Measurements from ENCODE around the gene TAS2R41. TPM values are rescaled to one million over a fixed set of nuclear protein-coding genes. Genes with fewer than 3 reads are reported as not detected.

The TAS2R41 gene
- total and polyA plus RNA-seq, 2 donors from 2014 or later, result not detected

GRCh38 chr7:143492799-143493739 lies 15.4 kb downstream of the TAS2R41 start:
- intact Hi-C loops (cut with DNase I), result no loop called here
- H3K27ac ChIP-seq (ENCODE audit: low read depth in 2 of 2, low read length in 2 of 2), result no peak overlapping the region
- FAIRE-seq, result no peak

DNA sequence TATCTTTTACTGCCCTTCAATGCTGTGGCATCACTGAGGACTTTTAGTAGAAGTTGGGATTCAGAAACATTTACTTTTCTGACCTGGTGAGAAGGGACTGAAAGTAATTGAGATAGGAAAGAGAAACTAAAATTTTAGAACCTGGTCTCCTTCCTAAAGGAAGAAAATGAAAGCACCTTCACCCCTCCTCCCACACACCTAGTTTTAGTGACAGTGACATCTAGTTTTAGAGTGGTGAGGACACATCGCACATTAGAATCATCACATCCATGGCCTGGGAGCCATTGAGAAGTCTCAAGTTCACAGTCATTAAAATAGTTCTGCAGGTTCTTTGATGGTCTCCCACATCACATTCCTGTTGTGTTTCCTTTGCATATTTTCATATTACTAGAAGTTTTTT lies 16.1 kb downstream of the TAS2R41 start:
- no peaks in the 10 kb centered on the region for H3K4me1 ChIP-seq (ENCODE audit: control insufficient read depth in 2 of 3, insufficient read depth in 2 of 3, low read depth in 1 of 3, low read length in 3 of 3)
- no peak for FAIRE-seq
- DNase-seq, result no peak
- no peak overlapping the region for H3K4me3 ChIP-seq (ENCODE audit: low read length in 3 of 3)
- TF ChIP-seq, protein P1, sequence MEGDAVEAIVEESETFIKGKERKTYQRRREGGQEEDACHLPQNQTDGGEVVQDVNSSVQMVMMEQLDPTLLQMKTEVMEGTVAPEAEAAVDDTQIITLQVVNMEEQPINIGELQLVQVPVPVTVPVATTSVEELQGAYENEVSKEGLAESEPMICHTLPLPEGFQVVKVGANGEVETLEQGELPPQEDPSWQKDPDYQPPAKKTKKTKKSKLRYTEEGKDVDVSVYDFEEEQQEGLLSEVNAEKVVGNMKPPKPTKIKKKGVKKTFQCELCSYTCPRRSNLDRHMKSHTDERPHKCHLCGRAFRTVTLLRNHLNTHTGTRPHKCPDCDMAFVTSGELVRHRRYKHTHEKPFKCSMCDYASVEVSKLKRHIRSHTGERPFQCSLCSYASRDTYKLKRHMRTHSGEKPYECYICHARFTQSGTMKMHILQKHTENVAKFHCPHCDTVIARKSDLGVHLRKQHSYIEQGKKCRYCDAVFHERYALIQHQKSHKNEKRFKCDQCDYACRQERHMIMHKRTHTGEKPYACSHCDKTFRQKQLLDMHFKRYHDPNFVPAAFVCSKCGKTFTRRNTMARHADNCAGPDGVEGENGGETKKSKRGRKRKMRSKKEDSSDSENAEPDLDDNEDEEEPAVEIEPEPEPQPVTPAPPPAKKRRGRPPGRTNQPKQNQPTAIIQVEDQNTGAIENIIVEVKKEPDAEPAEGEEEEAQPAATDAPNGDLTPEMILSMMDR (IDR thresholded peaks at IDR 0.05; ENCODE audit: borderline replicate concordance, extremely low read depth, insufficient read depth), result no peak
- H3K27ac ChIP-seq (ENCODE audit: low read depth in 2 of 2, low read length in 2 of 2), result no peak overlapping the region
- no peak overlapping the region for H3K9ac ChIP-seq (ENCODE audit: low read length in 3 of 3)
- no peaks in the 10 kb centered on the region for H3K27me3 ChIP-seq (ENCODE audit: control insufficient read depth, insufficient read depth, low read length)
- no peaks in the 10 kb centered on the region for H3K9me3 ChIP-seq (ENCODE audit: control insufficient read depth in 2 of 3, insufficient read depth in 1 of 3, low read length in 3 of 3)
- intact Hi-C loops (cut with DNase I), result no loop called here
- H3K36me3 ChIP-seq (ENCODE audit: control insufficient read depth in 2 of 3, insufficient read depth in 3 of 3, low read length in 3 of 3), result no peaks in the 10 kb centered on the region

More at GRCh38 chr7:143492799-143493739, 15.4 kb downstream of the TAS2R41 start:
- Histone ChIP-seq H3K9ac (ENCODE audit: low read length in 3 of 3) (no peak overlapping the region), H3K4me3 (ENCODE audit: low read length in 3 of 3) (no peak overlapping the region), H3K27me3 (ENCODE audit: control insufficient read depth, insufficient read depth, low read length) (no peaks in the 10 kb centered on the region), H3K9me3 (ENCODE audit: control insufficient read depth in 2 of 3, insufficient read depth in 1 of 3, low read length in 3 of 3) (no peaks in the 10 kb centered on the region), H3K36me3 (ENCODE audit: control insufficient read depth in 2 of 3, insufficient read depth in 3 of 3, low read length in 3 of 3) (no peaks in the 10 kb centered on the region), H3K4me1 (ENCODE audit: control insufficient read depth in 2 of 3, insufficient read depth in 2 of 3, low read depth in 1 of 3, low read length in 3 of 3) (no peaks in the 10 kb centered on the region)
- TF ChIP-seq, protein P1 (IDR thresholded peaks at IDR 0.05; ENCODE audit: borderline replicate concordance, extremely low read depth, insufficient read depth), result no peak
- DNase-seq, result no peak

DNA sequence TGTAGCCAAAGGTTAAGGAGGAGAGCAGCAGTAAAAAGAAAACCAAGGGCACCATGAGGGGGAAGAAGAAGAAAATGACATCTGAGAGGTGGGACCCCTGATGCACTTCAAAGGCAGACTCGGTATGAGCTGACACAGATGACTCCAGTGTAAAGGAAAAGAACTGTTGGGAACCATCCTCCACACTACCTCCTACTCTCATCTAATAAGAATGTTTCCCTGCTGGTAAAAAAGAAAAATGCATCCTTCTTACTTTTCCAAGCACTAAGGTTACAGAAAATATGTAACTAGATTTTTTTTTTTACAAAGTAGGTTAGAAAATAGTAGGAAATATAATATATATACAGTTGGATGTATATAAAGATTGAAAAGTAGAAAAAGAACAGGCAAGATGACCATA lies 16.9 kb downstream of the TAS2R41 start:
- intact Hi-C loops (cut with DNase I), result no loop called here
- H3K27ac ChIP-seq (ENCODE audit: low read depth in 2 of 2, low read length in 2 of 2), result no peak overlapping the region
- no peaks in the 10 kb centered on the region for H3K27me3 ChIP-seq (ENCODE audit: control insufficient read depth, insufficient read depth, low read length)
- no peak overlapping the region for H3K9ac ChIP-seq (ENCODE audit: low read length in 3 of 3)
- no peak for DNase-seq
- H3K4me1 ChIP-seq (ENCODE audit: control insufficient read depth in 2 of 3, insufficient read depth in 2 of 3, low read depth in 1 of 3, low read length in 3 of 3), result no peaks in the 10 kb centered on the region
- FAIRE-seq, result no peak
- H3K36me3 ChIP-seq (ENCODE audit: control insufficient read depth in 2 of 3, insufficient read depth in 3 of 3, low read length in 3 of 3), result no peaks in the 10 kb centered on the region
- H3K9me3 ChIP-seq (ENCODE audit: control insufficient read depth in 2 of 3, insufficient read depth in 1 of 3, low read length in 3 of 3), result no peaks in the 10 kb centered on the region
- no peak overlapping the region for H3K4me3 ChIP-seq (ENCODE audit: low read length in 3 of 3)
- TF ChIP-seq, protein P1 (IDR thresholded peaks at IDR 0.05; ENCODE audit: borderline replicate concordance, extremely low read depth, insufficient read depth), result no peak
